ENCODE results near the gene TLCD2.
"Not testable (repeated sequence)": the region's sequence is repeated elsewhere in the genome, so short reads cannot be mapped to it uniquely, and the experiment has no call there.

TLCD2 gene

GRCh38 chr17:1716076-1716911 lies 6.1 kb upstream of the TLCD2 start:
- DNase-seq (ENCODE audit: low spot score): peak; percentile 99

GRCh38 chr17:1715803-1716075 lies 5.6 kb upstream of the TLCD2 start:
- DNase-seq (ENCODE audit: low spot score): peak; percentile 25

- peak; percentile 93 for DNase-seq (ENCODE audit: low spot score)
These were observed 5.0 kb upstream of the TLCD2 start for GRCh38 chr17:1714980-1715802.

GRCh38 chr17:1714427-1714979 lies 4.3 kb upstream of the TLCD2 start:
- DNase-seq (ENCODE audit: low spot score): peak; percentile 96

- DNase-seq (ENCODE audit: low spot score): peak; percentile 23
These were observed 3.8 kb upstream of the TLCD2 start for GRCh38 chr17:1713878-1714426.

GRCh38 chr17:1713160-1713877 lies 3.1 kb upstream of the TLCD2 start:
- DNase-seq (ENCODE audit: low spot score): no peak

- no peak for DNase-seq (ENCODE audit: low spot score)
These were observed 2.1 kb upstream of the TLCD2 start for GRCh38 chr17:1712271-1712670.

GRCh38 chr17:1711804-1712203 lies 1.6 kb upstream of the TLCD2 start:
- DNase-seq (ENCODE audit: low spot score): no peak

- DNase-seq (ENCODE audit: low spot score): no peak
These were observed 803 bp upstream of the TLCD2 start for GRCh38 chr17:1710807-1711553.

- DNase-seq (ENCODE audit: low spot score): peak; percentile 51
These were observed 700 bp downstream of the TLCD2 start for GRCh38 chr17:1709403-1709951.

- not testable (repeated sequence) for DNase-seq (ENCODE audit: low spot score)
These were observed 1.3 kb downstream of the TLCD2 start for GRCh38 chr17:1708791-1709346.

- DNase-seq (ENCODE audit: low spot score): no peak
These were observed 3.1 kb downstream of the TLCD2 start for GRCh38 chr17:1707107-1707506.

GRCh38 chr17:1705004-1705403 lies 5.2 kb downstream of the TLCD2 start:
- no peak for DNase-seq (ENCODE audit: low spot score)

GRCh38 chr17:1703063-1703462 lies 7.1 kb downstream of the TLCD2 start:
- DNase-seq (ENCODE audit: low spot score): no peak

- not testable (repeated sequence) for DNase-seq (ENCODE audit: low spot score)
These were observed 10.3 kb downstream of the TLCD2 start for GRCh38 chr17:1699891-1700290.

- DNase-seq (ENCODE audit: low spot score): no peak
These were observed 12.5 kb downstream of the TLCD2 start for GRCh38 chr17:1697681-1698080.

GRCh38 chr17:1695365-1695764 lies 14.8 kb downstream of the TLCD2 start:
- DNase-seq (ENCODE audit: low spot score): no peak

- no peak for DNase-seq (ENCODE audit: low spot score)
These were observed 16.8 kb downstream of the TLCD2 start for GRCh38 chr17:1693339-1693738.

GRCh38 chr17:1690544-1691221 lies 19.5 kb downstream of the TLCD2 start:
- no peak for DNase-seq (ENCODE audit: low spot score)

GRCh38 chr17:1688405-1688804 lies 21.8 kb downstream of the TLCD2 start:
- not testable (repeated sequence) for DNase-seq (ENCODE audit: low spot score)

All from GM03348 (cell line).